WTC11 (cell line): Measurements from ENCODE around the gene MLN.

Experiments used
- AFF4 ChIP-seq: sonication (generic); formaldehyde crosslinking; IDR thresholded peaks from 2 replicates; pipeline ENCODE4 v1.8.1; 2023; ENCODE audit warnings: mild to moderate bottlenecking, missing genetic modification reagents, borderline replicate concordance
- CBFB ChIP-seq: sonication (generic); formaldehyde crosslinking; IDR thresholded peaks from 2 replicates; pipeline ENCODE4 v1.8.1; 2022; ENCODE audit warnings: mild to moderate bottlenecking, low read depth, missing genetic modification reagents
- CREM ChIP-seq: sonication (generic); formaldehyde crosslinking; IDR thresholded peaks from 2 replicates; pipeline ENCODE4 v1.8.1; 2022; ENCODE audit warnings: mild to moderate bottlenecking, missing genetic modification reagents, moderate library complexity
- CTCF ChIP-seq: fragments of 200-600 bp; IDR thresholded peaks from 2 replicates; pipeline ENCODE4 v1.8.0; 2022; ENCODE audit warnings: antibody characterized with exemption
- E2F1 ChIP-seq: sonication (generic); formaldehyde crosslinking; IDR thresholded peaks from 2 replicates; pipeline ENCODE4 v1.8.0; 2022; ENCODE audit warnings: mild to moderate bottlenecking, missing genetic modification reagents
- ELF4 ChIP-seq: sonication (generic); formaldehyde crosslinking; IDR thresholded peaks from 2 replicates; pipeline ENCODE4 v1.8.1; 2022; ENCODE audit warnings: low read depth, mild to moderate bottlenecking, moderate library complexity, missing genetic modification reagents
- FOXK1 ChIP-seq: sonication (generic); formaldehyde crosslinking; IDR thresholded peaks from 2 replicates; pipeline ENCODE4 v1.8.0; 2022; ENCODE audit warnings: mild to moderate bottlenecking, moderate library complexity, missing genetic modification reagents
- KAT7 ChIP-seq: sonication (generic); formaldehyde crosslinking; IDR thresholded peaks from 2 replicates; pipeline ENCODE4 v1.8.1; 2023; ENCODE audit warnings: missing genetic modification reagents, mild to moderate bottlenecking, borderline replicate concordance
- MAX ChIP-seq: sonication (generic); formaldehyde crosslinking; IDR thresholded peaks from 2 replicates; pipeline ENCODE4 v1.8.0; 2022; ENCODE audit warnings: mild to moderate bottlenecking, missing genetic modification reagents
- NFYB ChIP-seq: sonication (generic); formaldehyde crosslinking; conservative IDR thresholded peaks from 2 replicates; pipeline ENCODE4 v1.8.0; 2022; ENCODE audit warnings: low read depth, missing genetic modification reagents
- ZNF281 ChIP-seq: sonication (generic); formaldehyde crosslinking; IDR thresholded peaks from 2 replicates; pipeline ENCODE4 v1.8.0; 2023; ENCODE audit warnings: mild to moderate bottlenecking, missing genetic modification reagents
- ZNF512 ChIP-seq: sonication (generic); formaldehyde crosslinking; IDR thresholded peaks from 2 replicates; pipeline ENCODE4 v1.8.1; 2022; ENCODE audit warnings: missing genetic modification reagents, borderline replicate concordance

- TF ChIP-seq CTCF, result no peak
- TF ChIP-seq CREM, result no peak
- no peak for TF ChIP-seq ELF4 (CRISPR knock-in tag)
- no peak for TF ChIP-seq ZNF281 (CRISPR knock-in tag)
- no peak for TF ChIP-seq KAT7
- TF ChIP-seq MAX, result no peak
- no peak for TF ChIP-seq FOXK1 (CRISPR knock-in tag)
- no peak for TF ChIP-seq CBFB (CRISPR knock-in tag)
- TF ChIP-seq E2F1 (CRISPR knock-in tag), result no peak
- no peak for TF ChIP-seq AFF4 (CRISPR knock-in tag)
- TF ChIP-seq ZNF512, result no peak
- TF ChIP-seq NFYB (CRISPR knock-in tag), result no peak
Measured at GRCh38 chr6:33786736-33787135, 17.1 kb downstream of the MLN start.
